Fibroblast of lung (primary cell): Measurements from ENCODE around the gene RFNG. TPM values are rescaled to one million over a fixed set of nuclear protein-coding genes. Genes with fewer than 3 reads are reported as not detected.

ENCODE experiments used
- DNase-seq, 2 donors: peaks; one replicate each; pipeline versions ENCODE4 v3.0.0 to v3.0.0-alpha.2; 2010; ENCODE audit warnings: low read depth in 2 of 2
- H2AFZ ChIP-seq: 2 replicates; pipeline ENCODE4 v1.5.1; 2012; ENCODE audit warnings: low read length, control low read depth, inconsistent platforms
- H3K27ac ChIP-seq: 2 replicates; pipeline ENCODE4 v1.5.1; 2011; ENCODE audit warnings: low read length, control low read depth; ENCODE audit not compliant: insufficient read depth
- H3K27me3 ChIP-seq: 2 replicates; pipeline ENCODE4 v1.5.1; 2011; ENCODE audit warnings: mild to moderate bottlenecking, low read length; ENCODE audit not compliant: control insufficient read depth, insufficient read depth
- H3K36me3 ChIP-seq: 2 replicates; pipeline ENCODE4 v1.5.1; 2011; ENCODE audit warnings: low read length; ENCODE audit not compliant: control insufficient read depth, insufficient read depth
- H3K4me1 ChIP-seq: 2 replicates; pipeline ENCODE4 v1.5.1; 2011; ENCODE audit warnings: low read length; ENCODE audit not compliant: control insufficient read depth, insufficient read depth; ENCODE audit errors: extremely low read depth
- H3K4me2 ChIP-seq: 2 replicates; pipeline ENCODE4 v1.5.1; 2011; ENCODE audit warnings: low read length, control low read depth; ENCODE audit not compliant: insufficient read depth; ENCODE audit errors: extremely low read depth
- H3K4me3 ChIP-seq, 4 experiments: fragments of 200-600 bp in 1 of 4; sonication (generic) in 1 of 4; replicated peaks in 1 of 4; 2 replicates each; pipeline ENCODE4 v1.5.1; 2011 to 2016; ENCODE audit warnings: low read length in 4 of 4, low read depth in 3 of 4, mild to moderate bottlenecking in 3 of 4, control low read depth in 2 of 4, inconsistent platforms in 1 of 4, mixed read lengths in 1 of 4; ENCODE audit not compliant: insufficient read depth in 1 of 4; ENCODE audit errors: control extremely low read depth in 1 of 4
- H3K79me2 ChIP-seq: 2 replicates; pipeline ENCODE4 v1.5.1; 2012; ENCODE audit warnings: mild to moderate bottlenecking, low read length, inconsistent platforms; ENCODE audit not compliant: control insufficient read depth, insufficient read depth
- H3K9ac ChIP-seq: 2 replicates; pipeline ENCODE4 v1.5.1; 2011; ENCODE audit warnings: mild to moderate bottlenecking, low read length, control low read depth; ENCODE audit not compliant: insufficient read depth
- H3K9me3 ChIP-seq: 2 replicates; pipeline ENCODE4 v1.5.1; 2012; ENCODE audit warnings: low read depth, low read length; ENCODE audit not compliant: control insufficient read depth, insufficient read depth
- H4K20me1 ChIP-seq: 2 replicates; pipeline ENCODE4 v1.5.1; 2011; ENCODE audit warnings: low read length; ENCODE audit not compliant: control insufficient read depth, insufficient read depth; ENCODE audit errors: extremely low read depth
- EZH2 ChIP-seq: IDR thresholded peaks from 2 replicates; pipeline ENCODE4 v1.5.1; 2012; ENCODE audit warnings: low read length, control low read depth, mild to moderate bottlenecking; ENCODE audit errors: missing control alignments
- polyA plus RNA-seq, 2 donors: library from polyadenylated mRNA; depleted of rRNA in 1 of 2; stranded (reverse) in 1 of 2; unstranded in 1 of 2; fragments of >200 nt; gene quantifications; 2 replicates each; pipeline ENCODE4 v1.2.1, GENCODE V29; 2011 to 2012; ENCODE audit warnings: missing spikeins in 1 of 2
- total RNA-seq: library from RNA; depleted of rRNA; stranded (reverse); fragments of >200 nt; gene quantifications from 2 replicates; pipeline ENCODE4 v1.2.1, GENCODE V29; 2014
- TF ChIP-seq, protein P1 (sequence below), 2 donors: IDR thresholded peaks in 1 of 2; conservative IDR thresholded peaks in 1 of 2; 1 replicate in 1 of 2; 2 replicates in 1 of 2; pipeline ENCODE4 v1.5.1; 2011 to 2012; ENCODE audit warnings: low read length in 2 of 2, control low read depth in 1 of 2, inconsistent platforms in 1 of 2, low read depth in 1 of 2, mild to moderate bottlenecking in 1 of 2

RFNG gene
- total and polyA plus RNA-seq, 2 donors (not counting 1 experiment from before 2014, with no cell fraction given), result 14.5 to 48.9 TPM

GRCh38 chr17:82085931-82086764 is 34.5 kb upstream of the RFNG start:
- no peaks in the 10 kb centered on the region for H3K27me3 ChIP-seq
- no peak for DNase-seq
- no peak overlapping the region for H2AFZ ChIP-seq
- H3K9me3 ChIP-seq, result no peaks in the 10 kb centered on the region
- H4K20me1 ChIP-seq, result no peaks in the 10 kb centered on the region
- H3K9ac ChIP-seq, result no peak overlapping the region
- no peaks in the 10 kb centered on the region for H3K4me1 ChIP-seq
- TF ChIP-seq EZH2, result no peak
- TF ChIP-seq, protein P1, sequence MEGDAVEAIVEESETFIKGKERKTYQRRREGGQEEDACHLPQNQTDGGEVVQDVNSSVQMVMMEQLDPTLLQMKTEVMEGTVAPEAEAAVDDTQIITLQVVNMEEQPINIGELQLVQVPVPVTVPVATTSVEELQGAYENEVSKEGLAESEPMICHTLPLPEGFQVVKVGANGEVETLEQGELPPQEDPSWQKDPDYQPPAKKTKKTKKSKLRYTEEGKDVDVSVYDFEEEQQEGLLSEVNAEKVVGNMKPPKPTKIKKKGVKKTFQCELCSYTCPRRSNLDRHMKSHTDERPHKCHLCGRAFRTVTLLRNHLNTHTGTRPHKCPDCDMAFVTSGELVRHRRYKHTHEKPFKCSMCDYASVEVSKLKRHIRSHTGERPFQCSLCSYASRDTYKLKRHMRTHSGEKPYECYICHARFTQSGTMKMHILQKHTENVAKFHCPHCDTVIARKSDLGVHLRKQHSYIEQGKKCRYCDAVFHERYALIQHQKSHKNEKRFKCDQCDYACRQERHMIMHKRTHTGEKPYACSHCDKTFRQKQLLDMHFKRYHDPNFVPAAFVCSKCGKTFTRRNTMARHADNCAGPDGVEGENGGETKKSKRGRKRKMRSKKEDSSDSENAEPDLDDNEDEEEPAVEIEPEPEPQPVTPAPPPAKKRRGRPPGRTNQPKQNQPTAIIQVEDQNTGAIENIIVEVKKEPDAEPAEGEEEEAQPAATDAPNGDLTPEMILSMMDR (conservative IDR thresholded peaks at IDR 0.05 in 1 of 2, IDR thresholded peaks at IDR 0.05 in 1 of 2; ENCODE audit: low read depth in 1 of 2, low read length in 2 of 2), result no peak
- H3K4me3 ChIP-seq, result no peak overlapping the region
- no peak overlapping the region for H3K27ac ChIP-seq
- no peak overlapping the region for H3K4me2 ChIP-seq
- peaks cover 4% of the 10 kb centered on the region for H3K79me2 ChIP-seq
- peaks cover 80% of the 10 kb centered on the region for H3K36me3 ChIP-seq

DNA sequence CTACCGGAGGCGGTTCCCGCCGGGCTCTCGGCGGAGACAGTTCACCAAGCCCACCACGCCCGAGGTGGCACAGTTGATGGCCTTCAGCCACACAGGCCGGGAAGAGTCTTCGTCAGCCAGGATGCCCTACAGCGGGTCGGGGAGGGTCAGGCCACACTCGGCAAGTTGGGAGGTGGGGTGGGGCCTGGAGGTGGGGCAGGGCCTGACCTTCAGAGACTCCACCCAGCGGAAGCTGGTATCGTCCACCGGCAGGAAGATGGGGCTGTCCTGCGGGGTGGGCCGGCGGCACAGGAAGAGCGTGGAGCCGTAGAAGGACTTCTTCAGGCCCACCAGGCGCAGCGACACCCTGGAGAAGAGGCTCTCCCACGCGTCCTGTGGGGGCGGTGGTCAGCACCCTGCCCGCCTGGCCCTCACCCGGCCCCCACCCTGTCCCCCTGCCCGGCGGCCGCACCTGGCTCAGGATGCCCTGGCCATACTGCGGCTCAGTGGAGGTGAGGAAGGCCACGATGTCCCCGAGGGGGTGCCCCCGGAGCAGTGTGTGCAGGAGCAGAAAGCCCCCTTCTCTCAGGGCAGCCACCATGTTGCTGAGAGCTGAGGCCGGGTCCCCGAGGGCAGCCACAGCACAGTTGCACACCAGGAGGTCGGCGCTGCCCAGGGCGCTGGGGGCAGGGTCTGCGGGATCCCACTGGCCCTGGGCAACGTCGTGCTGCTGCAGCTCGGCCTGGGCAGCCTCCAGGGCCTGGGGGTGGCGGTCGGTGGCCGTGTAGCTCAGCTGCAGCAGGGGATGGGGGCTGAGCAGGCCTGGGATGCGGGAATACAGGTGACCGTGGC is 33.6 kb upstream of the RFNG start:
- no peaks in the 10 kb centered on the region for H4K20me1 ChIP-seq
- no peak for DNase-seq
- H3K27ac ChIP-seq, result no peak overlapping the region
- H3K4me1 ChIP-seq, result no peaks in the 10 kb centered on the region
- peaks cover 79% of the 10 kb centered on the region for H3K36me3 ChIP-seq
- TF ChIP-seq, protein P1 (conservative IDR thresholded peaks at IDR 0.05 in 1 of 2, IDR thresholded peaks at IDR 0.05 in 1 of 2; ENCODE audit: low read depth in 1 of 2, low read length in 2 of 2), result no peak
- TF ChIP-seq EZH2, result no peak
- H3K79me2 ChIP-seq, result no peaks in the 10 kb centered on the region
- H3K4me2 ChIP-seq, result no peak overlapping the region
- H3K27me3 ChIP-seq, result no peaks in the 10 kb centered on the region
- H3K9ac ChIP-seq, result no peak overlapping the region
- H3K4me3 ChIP-seq, result no peak overlapping the region
- no peaks in the 10 kb centered on the region for H3K9me3 ChIP-seq
- no peak overlapping the region for H2AFZ ChIP-seq

DNA sequence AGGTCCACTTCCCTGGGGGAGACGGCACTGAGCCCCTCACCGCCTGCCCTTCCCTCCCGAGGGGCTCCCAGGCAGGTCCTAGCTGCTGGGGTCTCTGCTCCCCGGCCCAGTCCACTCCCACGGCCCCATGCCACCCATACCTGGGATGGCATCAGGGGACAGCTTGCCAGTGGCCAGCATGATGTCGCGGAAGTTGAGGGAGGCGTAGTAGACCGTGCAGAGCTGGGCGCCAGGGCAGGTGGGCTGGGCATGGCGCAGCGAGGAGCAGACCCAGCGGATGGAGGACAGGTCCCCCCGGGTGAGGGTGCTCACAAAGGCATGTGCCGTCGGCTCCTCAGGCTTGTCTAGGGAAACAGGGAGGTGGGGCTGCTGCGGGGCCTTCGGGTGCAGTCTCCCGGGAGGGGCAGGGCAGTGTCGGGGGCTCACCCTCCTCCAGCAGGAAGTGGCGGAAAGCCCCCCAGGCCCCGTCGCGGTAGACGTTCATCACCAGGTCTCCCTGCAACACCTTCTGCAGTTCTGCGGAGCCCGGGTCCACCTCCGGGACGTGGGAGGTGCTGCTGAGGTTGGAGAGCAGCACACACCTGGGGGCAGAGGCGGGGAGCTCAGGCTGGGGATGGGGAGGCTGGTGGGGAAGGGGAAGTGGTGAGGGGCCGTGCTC is 32.9 kb upstream of the RFNG start:
- Histone ChIP-seq H2AFZ (no peak overlapping the region), H3K27ac (no peak overlapping the region), H3K36me3 (peaks cover 77% of the 10 kb centered on the region), H3K9ac (no peak overlapping the region), H3K4me1 (no peaks in the 10 kb centered on the region), H3K9me3 (no peaks in the 10 kb centered on the region), H3K79me2 (no peaks in the 10 kb centered on the region), H4K20me1 (no peaks in the 10 kb centered on the region), H3K27me3 (no peaks in the 10 kb centered on the region), H3K4me2 (no peak overlapping the region), H3K4me3 (no peak overlapping the region)
- TF ChIP-seq, protein P1 (conservative IDR thresholded peaks at IDR 0.05 in 1 of 2, IDR thresholded peaks at IDR 0.05 in 1 of 2; ENCODE audit: low read depth in 1 of 2, low read length in 2 of 2), result no peak
- TF ChIP-seq EZH2, result no peak
- DNase-seq, result no peak
